ENCODE measurements around the gene AGA. TPM values are rescaled to one million over a fixed set of nuclear protein-coding genes. Genes with fewer than 3 reads are reported as not detected.

AGA gene
- 10 to 100 TPM in 5 of 6 donors, 1 to 10 TPM in 1; 6.7 to 15.2 (median 13.4) TPM for total RNA-seq
- 10 to 100 TPM in 1 of 2 donors, 1 to 10 TPM in 1; 5.5 to 16.7 TPM for polyA plus RNA-seq

GRCh38 chr4:177441803-177442622 is at the start of gene AGA:
AGA (minus strand) TSS chr4:177442437; CDS start chr4:177442375, 62 bp downstream.
- intact Hi-C loops (cut with DNase I): no loop called here
- peaks cover 0 to 9% (median 4%) of the 10 kb centered on the region in 3 donors for H3K4me1 ChIP-seq
- H3K27ac ChIP-seq: peak within 1 kb of the TSS; percentile 81 to 94 (median 89)
- FAIRE-seq (no peak), DNase-seq (peak; percentile 95 to 98 (median 97)), ATAC-seq (peak; percentile 94 to 98 (median 97))
- 0% methylated on average over 57 to 60 of the region's 60 CpGs for WGBS, 2 donors
- H3K9me3 ChIP-seq: no peaks in the 10 kb centered on the region
- H3K36me3 ChIP-seq: peaks cover 0 to 4% (median 0%) of the 10 kb centered on the region in 3 donors
- no peak for TF ChIP-seq CTCF (IDR thresholded peaks at IDR 0.05)
- H3K4me3 ChIP-seq: peak within 1 kb of the TSS; percentile 58 to 68 (median 60)
- no peaks in the 10 kb centered on the region for H3K27me3 ChIP-seq

GRCh38 chr4:177492022-177492421 is 49.8 kb upstream of the AGA start:
- WGBS, 2 donors: 85 to 94% methylated on average over 5 of the region's 5 CpGs
- Histone ChIP-seq H3K27ac (no peak overlapping the region), H3K36me3 (no peaks in the 10 kb centered on the region), H3K4me3 (no peak overlapping the region), H3K27me3 (no peaks in the 10 kb centered on the region), H3K4me1 (no peaks in the 10 kb centered on the region), H3K9me3 (no peaks in the 10 kb centered on the region)
- DNase-seq: no peak
- intact Hi-C loops (cut with DNase I): no loop called here
- FAIRE-seq: no peak
- TF ChIP-seq CTCF (IDR thresholded peaks at IDR 0.05): no peak
- no peak for ATAC-seq

GRCh38 chr4:177490769-177491168 is 48.5 kb upstream of the AGA start:
- no peak for TF ChIP-seq CTCF (IDR thresholded peaks at IDR 0.05)
- H3K27ac ChIP-seq: no peak overlapping the region
- intact Hi-C loops (cut with DNase I): no loop called here
- H3K27me3 ChIP-seq: no peaks in the 10 kb centered on the region
- no peaks in the 10 kb centered on the region for H3K9me3 ChIP-seq
- no peak for ATAC-seq
- DNase-seq: no peak
- 58 to 60% methylated on average over 2 of the region's 2 CpGs for WGBS, 2 donors
- H3K4me1 ChIP-seq: no peaks in the 10 kb centered on the region
- no peak overlapping the region for H3K4me3 ChIP-seq
- no peak for FAIRE-seq
- no peaks in the 10 kb centered on the region for H3K36me3 ChIP-seq

- Histone ChIP-seq H3K27ac (no peak overlapping the region), H3K27me3 (no peaks in the 10 kb centered on the region), H3K4me3 (no peak overlapping the region), H3K4me1 (no peaks in the 10 kb centered on the region), H3K9me3 (no peaks in the 10 kb centered on the region), H3K36me3 (no peaks in the 10 kb centered on the region)
- FAIRE-seq: no peak
- WGBS, 2 donors: 84 to 92% methylated on average over 1 of the region's 1 CpG
- ATAC-seq: no peak
- DNase-seq: no peak
- TF ChIP-seq CTCF (IDR thresholded peaks at IDR 0.05): no peak
- intact Hi-C loops (cut with DNase I): no loop called here
These were observed 47.4 kb upstream of the AGA start for GRCh38 chr4:177489471-177490246.
